Left ventricle myocardium inferior (tissue), 1 donor: ENCODE measurements around the gene NRIP1. TPM values are rescaled to one million over a fixed set of nuclear protein-coding genes. Genes with fewer than 3 reads are reported as not detected.

Experiments
- DNase-seq: peaks from one replicate; pipeline ENCODE4 v3.0.0-alpha.2; 2020
- H3K27ac ChIP-seq: fragments of 200-600 bp; replicated peaks from 2 replicates; pipeline ENCODE4 v1.8.0; 2021
- H3K27me3 ChIP-seq: fragments of 200-600 bp; 2 replicates; pipeline ENCODE4 v1.8.0; 2021; ENCODE audit warnings: low read depth
- H3K36me3 ChIP-seq: fragments of 200-600 bp; 2 replicates; pipeline ENCODE4 v1.8.0; 2021
- H3K4me1 ChIP-seq: fragments of 200-600 bp; 2 replicates; pipeline ENCODE4 v1.8.0; 2021
- H3K4me3 ChIP-seq: fragments of 200-600 bp; 2 replicates; pipeline ENCODE4 v1.8.0; 2021; ENCODE audit warnings: mild to moderate bottlenecking, moderate library complexity
- H3K9me3 ChIP-seq: fragments of 200-600 bp; replicated peaks from 2 replicates; pipeline ENCODE4 v1.8.0; 2021
- intact Hi-C: fragments of 100-400 bp; cut with micrococcal nuclease; formaldehyde crosslinking; loops from one replicate; pipeline ENCODE4 v1.11.0; 2022
- total RNA-seq: library from RNA; stranded (reverse); fragmentation: NEBNext Ultra II Directional; extraction: Animal tissue kit (Norgen Biotek cat#: 25700); gene quantifications from one replicate; pipeline ENCODE4 v1.2.1, GENCODE V29; 2021
- TF ChIP-seq, protein P1 (sequence below): fragments of 200-600 bp; IDR thresholded peaks from 2 replicates; pipeline ENCODE4 v1.8.0; 2021; ENCODE audit warnings: antibody characterized with exemption, mild to moderate bottlenecking, borderline replicate concordance
- donor health status: DM: no; HTN: yes; CAD: no; lungs with severe emphysema.

NRIP1 gene
- total RNA-seq, 1 donor from 2014 or later = 16.8 TPM

DNA sequence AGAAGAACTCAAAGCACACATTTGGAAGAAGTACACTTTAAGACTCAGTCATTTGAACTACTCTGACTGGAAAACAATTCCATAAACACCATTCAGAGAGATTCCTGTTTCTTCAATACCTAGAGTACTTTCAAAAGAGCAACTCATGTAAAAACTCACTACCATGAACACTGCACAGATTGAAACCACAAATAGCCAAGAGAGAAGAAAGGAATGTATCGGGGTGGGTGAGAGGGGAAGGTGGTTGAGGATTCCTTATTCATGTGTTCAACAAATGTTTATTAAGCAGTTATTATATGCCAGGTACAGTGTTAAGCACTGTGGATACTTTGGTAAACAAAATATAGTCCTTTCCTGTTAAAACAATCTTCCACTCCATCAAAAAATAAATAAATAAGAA, 64.7 kb downstream of the NRIP1 start:
- intact Hi-C loops = no loop called here
- Histone ChIP-seq H3K4me3 (no peak overlapping the region), H3K4me1 (peaks cover 69% of the 10 kb centered on the region), H3K27ac (no peak overlapping the region), H3K36me3 (no peaks in the 10 kb centered on the region), H3K9me3 (no peaks in the 10 kb centered on the region), H3K27me3 (no peaks in the 10 kb centered on the region)
- TF ChIP-seq, protein P1, sequence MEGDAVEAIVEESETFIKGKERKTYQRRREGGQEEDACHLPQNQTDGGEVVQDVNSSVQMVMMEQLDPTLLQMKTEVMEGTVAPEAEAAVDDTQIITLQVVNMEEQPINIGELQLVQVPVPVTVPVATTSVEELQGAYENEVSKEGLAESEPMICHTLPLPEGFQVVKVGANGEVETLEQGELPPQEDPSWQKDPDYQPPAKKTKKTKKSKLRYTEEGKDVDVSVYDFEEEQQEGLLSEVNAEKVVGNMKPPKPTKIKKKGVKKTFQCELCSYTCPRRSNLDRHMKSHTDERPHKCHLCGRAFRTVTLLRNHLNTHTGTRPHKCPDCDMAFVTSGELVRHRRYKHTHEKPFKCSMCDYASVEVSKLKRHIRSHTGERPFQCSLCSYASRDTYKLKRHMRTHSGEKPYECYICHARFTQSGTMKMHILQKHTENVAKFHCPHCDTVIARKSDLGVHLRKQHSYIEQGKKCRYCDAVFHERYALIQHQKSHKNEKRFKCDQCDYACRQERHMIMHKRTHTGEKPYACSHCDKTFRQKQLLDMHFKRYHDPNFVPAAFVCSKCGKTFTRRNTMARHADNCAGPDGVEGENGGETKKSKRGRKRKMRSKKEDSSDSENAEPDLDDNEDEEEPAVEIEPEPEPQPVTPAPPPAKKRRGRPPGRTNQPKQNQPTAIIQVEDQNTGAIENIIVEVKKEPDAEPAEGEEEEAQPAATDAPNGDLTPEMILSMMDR = no peak
- DNase-seq = no peak

GRCh38 chr21:14998784-14999183, 66.0 kb downstream of the NRIP1 start:
- intact Hi-C loops = no loop called here
- H3K9me3 ChIP-seq = no peaks in the 10 kb centered on the region
- H3K4me3 ChIP-seq = no peak overlapping the region
- DNase-seq = no peak
- TF ChIP-seq, protein P1 = no peak
- H3K27ac ChIP-seq = no peak overlapping the region
- no peaks in the 10 kb centered on the region for H3K36me3 ChIP-seq
- peaks cover 57% of the 10 kb centered on the region for H3K4me1 ChIP-seq
- no peaks in the 10 kb centered on the region for H3K27me3 ChIP-seq

- peaks cover 53% of the 10 kb centered on the region for H3K4me1 ChIP-seq
- H3K9me3 ChIP-seq = no peaks in the 10 kb centered on the region
Observed at GRCh38 chr21:14998336-14998735, 66.5 kb downstream of the NRIP1 start.

DNA sequence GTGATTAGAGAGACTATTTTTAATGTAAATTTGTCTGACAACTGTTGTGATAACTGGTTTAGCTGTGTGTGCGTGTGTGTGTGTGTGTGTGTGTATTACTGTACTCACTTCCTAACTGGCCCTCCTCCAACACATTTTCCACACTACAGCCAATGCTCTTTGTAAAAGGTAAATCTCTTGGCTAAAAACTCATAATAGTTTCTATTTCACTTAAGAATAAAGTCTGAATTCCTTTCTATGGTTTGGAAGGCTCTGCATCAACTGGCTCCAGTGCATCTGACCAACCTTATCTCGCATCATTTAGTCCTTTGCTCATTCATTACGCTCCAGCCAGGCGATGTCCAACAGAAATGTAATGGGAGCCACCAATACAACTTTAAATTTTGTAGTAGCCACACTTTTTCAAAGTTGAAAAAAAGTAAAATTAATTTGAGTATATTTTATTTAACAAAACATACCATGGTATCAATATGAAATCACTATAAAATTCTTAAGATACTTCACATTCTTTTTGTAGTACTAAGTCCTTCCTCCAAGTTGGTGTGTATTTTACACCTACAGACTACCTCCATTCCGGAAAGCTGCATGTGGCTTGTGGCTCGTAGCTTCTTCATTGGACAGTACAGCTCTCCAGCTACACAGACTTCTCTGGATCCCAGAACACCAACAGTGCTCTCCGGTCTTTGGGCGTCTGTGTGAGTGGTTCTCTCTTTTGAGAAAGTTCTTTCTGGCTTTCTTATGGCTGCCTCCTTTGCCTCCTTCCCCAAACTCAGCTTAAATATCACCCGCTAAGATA, 68.9 kb downstream of the NRIP1 start:
- Histone ChIP-seq H3K27me3 (no peaks in the 10 kb centered on the region), H3K9me3 (no peaks in the 10 kb centered on the region), H3K4me1 (peaks cover 29% of the 10 kb centered on the region), H3K36me3 (no peaks in the 10 kb centered on the region), H3K27ac (no peak overlapping the region), H3K4me3 (no peak overlapping the region)
- intact Hi-C loops = no loop called here
- DNase-seq = no peak
- TF ChIP-seq, protein P1 = no peak

More at GRCh38 chr21:14998336-14998735, 66.5 kb downstream of the NRIP1 start:
- no peak for DNase-seq
- Histone ChIP-seq H3K27me3 (no peaks in the 10 kb centered on the region), H3K36me3 (no peaks in the 10 kb centered on the region), H3K27ac (no peak overlapping the region), H3K4me3 (no peak overlapping the region)
- intact Hi-C loops = no loop called here
- TF ChIP-seq, protein P1 = no peak

DNA sequence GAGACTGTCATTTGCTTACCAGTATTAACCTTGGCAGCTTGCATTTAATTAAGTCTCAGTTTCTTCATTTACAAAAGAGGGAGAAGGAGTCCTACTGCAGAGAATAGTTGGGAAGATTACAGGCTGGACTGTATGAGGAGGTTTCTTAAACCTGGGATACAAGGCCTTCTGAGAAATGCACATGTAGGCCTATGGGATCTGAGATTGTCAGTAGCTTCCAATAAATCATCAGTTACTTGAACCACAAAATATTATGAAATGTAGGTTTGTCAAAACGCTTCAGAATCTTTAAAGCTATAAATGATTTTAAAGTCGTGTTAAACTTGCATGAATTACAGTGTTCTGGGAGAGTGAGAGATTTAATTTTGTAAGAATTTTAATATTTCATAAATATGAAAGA, 69.6 kb downstream of the NRIP1 start:
- intact Hi-C loops = no loop called here
- Histone ChIP-seq H3K36me3 (no peaks in the 10 kb centered on the region), H3K9me3 (no peaks in the 10 kb centered on the region), H3K27me3 (no peaks in the 10 kb centered on the region), H3K4me3 (no peak overlapping the region), H3K4me1 (peaks cover 29% of the 10 kb centered on the region), H3K27ac (no peak overlapping the region)
- TF ChIP-seq, protein P1 = no peak
- no peak for DNase-seq
